GM21423 (cell line): ENCODE results near the gene SMYD1.
"Not testable (repeated sequence)": the region's sequence is repeated elsewhere in the genome, so short reads cannot be mapped to it uniquely, and the experiment has no call there.

ENCODE experiments used
- ATAC-seq: cut with Tn5 transposase; IDR thresholded peaks from one replicate; pipeline ENCODE4 v1.9.1; 2021; ENCODE audit warnings: mild to moderate bottlenecking, moderate library complexity; ENCODE audit not compliant: unreplicated experiment

SMYD1 gene

DNA sequence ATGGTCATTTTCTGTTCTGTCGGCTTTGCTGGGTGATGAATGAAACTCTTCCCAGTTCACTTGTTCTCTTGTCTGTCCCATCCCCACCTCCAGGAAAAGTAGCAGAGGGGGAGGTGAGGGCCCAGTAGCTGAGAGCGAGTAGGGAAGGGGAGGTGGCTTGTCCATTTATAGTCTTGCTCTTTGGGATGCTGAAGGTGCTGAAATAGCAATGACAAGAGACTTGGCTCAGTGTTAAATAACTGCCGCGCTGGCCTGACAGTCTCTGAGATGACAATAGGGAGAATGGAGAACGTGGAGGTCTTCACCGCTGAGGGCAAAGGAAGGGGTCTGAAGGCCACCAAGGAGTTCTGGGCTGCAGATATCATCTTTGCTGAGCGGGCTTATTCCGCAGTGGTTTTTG lies at the start of gene SMYD1:
SMYD1 (plus strand) TSS at position 228 of the 400 bp plus-strand sequence; CDS start at position 268, 40 bp downstream.
- no peak for ATAC-seq

DNA sequence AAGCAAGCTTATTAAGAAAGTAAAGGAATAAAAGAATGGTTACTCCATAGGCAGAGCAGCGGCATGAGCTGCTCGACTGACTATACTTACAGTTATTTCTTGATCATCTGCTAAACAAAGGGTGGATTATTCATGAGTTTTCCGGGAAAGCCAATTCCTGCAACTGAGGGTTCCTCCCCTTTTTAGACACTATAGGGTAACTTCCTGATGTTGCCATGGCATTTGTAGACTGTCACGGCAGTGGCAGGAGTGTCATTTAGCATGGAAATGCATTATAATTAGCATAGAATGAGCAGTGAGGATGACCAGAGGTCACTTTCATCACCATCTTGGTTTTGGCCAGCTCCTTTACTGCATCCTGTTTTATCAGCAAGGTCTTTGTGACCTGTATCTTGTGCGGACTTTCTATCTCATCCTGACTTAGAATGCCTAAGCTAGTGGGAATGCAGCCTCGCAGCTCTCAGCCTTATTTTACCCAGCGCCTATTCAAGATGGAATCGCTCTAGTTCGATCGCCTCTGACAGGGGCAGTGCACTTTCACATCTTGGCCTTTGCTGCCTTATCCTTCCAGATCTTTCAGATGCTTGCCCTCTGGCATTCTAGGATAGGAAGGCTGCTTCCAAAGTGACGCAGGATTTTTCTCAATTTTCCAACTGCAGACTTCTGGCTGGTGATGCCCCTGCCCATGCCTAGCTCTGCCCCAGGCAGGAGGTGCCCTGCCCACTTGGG lies 49.4 kb upstream of the SMYD1 start:
- ATAC-seq, result not testable (repeated sequence)

DNA sequence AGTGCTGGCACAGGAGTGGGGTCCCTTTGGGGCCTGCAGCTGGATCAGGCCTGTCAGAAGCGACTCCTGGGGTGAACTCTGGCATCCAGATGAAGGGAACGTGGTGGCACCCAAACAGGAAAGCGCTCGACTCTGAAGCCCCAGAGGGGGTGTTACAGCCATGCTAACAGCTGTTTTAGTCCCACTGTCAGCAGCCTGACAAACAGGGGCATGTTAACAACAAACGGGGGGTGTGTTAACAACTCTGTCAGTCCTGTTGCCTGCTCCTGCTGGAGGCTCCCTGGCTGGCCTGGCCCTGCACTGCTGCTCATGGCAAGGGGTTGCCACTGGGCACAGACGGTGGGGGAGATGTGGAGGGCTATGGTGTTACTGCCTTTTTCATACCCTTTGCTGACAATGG lies 48.7 kb upstream of the SMYD1 start:
- no peak for ATAC-seq

DNA sequence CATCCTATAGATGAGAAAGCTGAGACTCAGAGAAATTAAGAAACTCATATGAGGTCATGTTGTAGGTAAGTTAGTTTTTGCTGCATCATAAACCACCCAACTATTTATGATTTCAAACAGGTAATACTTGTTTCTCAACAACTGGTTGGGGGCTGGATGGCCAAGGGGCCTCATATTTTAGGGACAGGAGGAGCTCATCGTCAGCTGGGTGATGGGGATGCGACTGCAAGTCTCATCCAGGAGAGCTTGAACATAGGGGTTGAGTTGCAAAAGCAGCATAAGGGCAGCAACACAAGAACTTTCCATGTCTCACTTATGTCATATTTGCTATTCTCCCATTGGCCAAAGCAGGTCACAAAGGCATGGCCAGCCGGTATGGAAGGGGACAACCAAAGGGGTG lies 47.6 kb upstream of the SMYD1 start:
- no peak for ATAC-seq

DNA sequence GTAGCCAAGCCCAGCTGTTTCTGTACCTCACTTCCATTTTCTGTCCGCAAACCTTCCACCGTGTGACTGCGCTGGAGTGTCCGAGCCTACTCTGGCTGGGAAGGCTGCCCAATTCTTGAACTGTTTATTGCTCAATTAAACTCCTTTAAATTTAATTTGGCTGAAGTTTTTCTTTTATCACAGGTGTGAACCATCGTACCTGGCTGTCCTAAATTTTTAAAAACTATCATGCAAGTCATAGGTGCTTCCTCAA lies 45.0 kb upstream of the SMYD1 start:
- ATAC-seq, result no peak

DNA sequence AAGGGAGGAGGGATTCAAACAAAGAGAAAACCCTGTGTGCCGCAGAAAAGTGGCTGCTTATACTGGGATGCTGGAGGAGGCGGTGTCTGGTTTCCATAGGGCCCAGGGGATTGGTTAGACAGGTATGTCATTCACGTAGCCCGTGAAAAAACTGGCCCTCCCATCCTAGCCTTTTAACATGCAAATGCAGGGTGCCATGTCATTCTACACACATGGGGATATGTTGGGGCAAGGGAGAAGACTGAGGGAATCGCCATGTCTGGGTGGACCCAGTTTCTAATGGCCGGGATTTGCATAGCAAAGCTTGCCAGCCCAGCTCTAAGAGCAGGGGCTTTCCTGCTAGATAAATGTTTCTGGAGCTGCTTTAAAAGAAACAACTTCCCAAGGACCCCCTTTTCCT lies 43.1 kb upstream of the SMYD1 start:
- no peak for ATAC-seq

DNA sequence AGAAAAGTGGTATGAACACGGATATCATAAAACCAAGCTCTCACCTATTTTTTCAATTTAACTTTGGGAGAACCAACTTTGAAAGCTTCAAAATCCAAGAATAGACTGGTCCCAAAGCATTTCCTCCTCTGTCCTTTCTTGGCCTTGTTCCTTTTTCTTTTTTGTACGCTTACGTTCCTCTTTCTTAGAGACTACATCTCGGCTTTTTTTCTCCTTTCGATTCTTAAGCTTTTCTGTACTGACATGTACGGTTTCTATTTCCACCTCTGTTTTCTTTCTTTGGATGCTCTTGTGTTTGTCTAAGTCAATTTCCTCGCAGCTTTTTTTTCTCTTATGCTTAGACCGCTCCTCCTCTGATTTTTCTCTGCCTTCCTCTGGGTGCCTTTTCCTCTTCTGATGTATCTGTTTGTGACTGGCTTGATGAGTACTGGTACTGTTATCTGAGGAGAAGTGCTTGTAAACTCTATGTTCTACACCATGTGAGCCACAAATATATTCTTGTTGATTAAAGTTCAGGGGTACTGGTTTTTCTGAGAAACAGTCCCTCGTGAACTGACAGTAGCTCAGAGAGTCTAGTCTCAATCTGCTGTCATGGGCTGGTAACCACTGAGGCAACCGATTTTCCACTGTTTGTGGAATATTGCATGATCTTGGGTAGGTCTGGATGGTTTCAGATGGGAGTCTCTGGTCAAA lies 39.8 kb upstream of the SMYD1 start:
- ATAC-seq, result peak; percentile 49

DNA sequence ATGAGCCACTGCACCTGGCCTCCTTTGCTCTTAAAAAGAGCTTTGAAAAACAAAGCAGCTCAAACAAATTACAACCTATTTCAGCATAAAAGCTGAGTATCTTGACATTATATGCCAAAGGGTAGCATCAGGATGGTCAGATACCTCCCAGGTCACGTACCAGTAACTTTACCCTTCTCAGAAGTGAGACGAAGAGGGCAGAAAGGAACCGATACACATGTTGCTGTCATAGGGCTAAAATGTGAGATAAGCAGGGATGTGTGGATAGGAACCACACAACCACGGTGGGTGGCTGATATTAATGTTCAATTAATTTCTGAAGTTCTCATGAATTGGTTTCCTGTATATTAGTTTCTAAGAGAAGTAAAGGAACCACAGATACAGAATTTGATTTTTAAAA lies 38.7 kb upstream of the SMYD1 start:
- no peak for ATAC-seq

DNA sequence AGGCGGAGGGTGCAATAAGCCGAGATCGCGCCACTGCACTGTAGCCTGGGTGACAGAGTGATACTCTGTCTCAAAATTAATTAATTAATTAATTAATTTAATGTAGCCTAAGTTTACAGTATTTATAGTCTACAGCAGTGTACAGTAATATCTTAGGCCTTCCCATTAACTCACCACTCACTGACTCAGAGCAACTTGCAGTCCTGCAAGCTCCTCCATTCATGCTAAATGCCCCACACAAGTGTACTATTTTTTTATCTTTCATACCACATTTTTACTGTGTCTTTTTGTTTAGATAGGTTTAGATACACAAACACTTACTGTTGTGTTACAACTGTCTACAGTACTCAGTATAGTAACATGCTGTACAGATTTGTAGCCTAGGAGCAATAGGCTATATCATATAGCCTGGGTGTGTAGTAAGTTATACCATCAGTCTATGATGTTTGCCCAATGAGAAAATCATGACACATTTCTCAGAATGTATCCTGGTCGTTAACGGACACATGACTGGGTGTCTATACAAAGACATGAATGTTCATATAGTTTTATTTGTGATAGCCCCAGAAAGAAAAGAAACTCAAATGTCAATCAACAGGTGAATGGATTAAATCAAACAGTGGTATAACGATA lies 35.4 kb upstream of the SMYD1 start:
- ATAC-seq, result no peak

DNA sequence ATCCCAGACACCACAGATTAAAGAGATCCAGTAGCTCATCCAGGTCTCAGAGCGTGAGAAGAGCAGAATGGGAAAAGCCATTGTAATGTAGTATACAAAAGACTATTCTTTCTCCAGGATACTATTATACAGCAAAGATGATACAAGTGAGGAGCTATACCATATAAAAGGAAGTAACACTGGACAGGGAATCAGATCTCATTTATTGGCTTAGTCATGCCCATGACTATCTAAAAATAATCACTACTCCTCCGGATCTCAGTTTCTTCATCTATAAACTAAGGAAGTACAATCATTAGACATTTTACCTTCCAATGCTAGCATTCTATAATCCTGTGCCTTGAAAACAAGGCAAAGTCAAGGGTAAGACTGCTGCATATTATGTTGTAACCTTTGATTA lies 31.4 kb upstream of the SMYD1 start:
- ATAC-seq, result no peak

DNA sequence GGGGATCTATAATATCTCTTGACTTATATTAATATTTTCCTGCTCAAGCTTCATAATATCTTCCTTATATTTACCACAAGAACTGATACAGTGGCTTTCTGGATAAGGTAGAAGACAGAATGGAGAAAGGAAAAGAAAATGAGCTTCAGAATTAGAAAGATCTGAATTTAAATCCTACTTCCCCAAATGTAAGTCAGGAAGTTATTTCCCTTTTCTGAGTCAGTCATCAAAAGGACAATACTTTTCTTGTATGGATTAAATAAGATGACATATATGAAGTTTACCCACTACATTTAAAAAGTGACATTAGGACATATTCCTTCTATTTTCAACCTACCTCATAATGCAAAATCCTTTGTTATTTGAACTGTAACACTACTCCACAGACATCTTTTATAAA lies 31.0 kb upstream of the SMYD1 start:
- no peak for ATAC-seq

DNA sequence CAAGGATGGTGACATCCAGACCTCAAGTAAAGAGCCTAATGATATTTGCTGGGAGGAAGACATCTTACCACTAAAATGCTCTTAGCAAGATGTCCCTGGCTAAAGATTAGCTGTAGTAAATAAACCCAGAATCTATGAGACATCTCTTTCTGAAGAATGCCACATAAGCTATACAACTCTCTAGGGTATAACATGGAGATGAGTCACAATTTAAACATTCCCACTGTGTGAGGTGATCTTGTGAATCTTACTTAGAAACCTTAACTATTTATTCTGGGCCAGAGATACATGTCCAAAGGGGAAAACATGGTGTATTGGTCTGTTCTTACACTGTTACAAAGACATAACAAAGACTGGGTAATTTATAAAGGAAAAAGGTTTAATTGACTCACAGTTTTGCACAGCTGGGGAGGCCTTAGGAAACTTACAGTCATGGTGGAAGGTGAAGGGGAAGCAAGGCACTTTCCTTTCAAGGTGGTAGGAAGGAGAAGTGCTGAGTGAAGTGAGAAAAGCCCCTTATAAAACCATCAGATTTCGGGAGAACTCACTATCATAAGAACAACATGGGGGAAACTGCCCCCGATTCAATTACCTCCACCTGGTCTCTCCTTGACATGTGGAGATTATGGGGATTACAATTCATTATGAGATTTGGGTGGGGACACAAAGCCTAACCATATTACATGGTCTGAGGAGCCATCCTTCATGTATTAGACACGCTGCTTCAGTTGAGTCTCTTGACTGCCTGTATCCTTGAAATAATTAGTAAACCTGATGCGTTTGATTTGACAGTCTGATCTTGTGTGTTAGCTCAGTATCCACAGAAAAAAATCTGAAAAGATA lies 29.1 kb upstream of the SMYD1 start:
- no peak for ATAC-seq

DNA sequence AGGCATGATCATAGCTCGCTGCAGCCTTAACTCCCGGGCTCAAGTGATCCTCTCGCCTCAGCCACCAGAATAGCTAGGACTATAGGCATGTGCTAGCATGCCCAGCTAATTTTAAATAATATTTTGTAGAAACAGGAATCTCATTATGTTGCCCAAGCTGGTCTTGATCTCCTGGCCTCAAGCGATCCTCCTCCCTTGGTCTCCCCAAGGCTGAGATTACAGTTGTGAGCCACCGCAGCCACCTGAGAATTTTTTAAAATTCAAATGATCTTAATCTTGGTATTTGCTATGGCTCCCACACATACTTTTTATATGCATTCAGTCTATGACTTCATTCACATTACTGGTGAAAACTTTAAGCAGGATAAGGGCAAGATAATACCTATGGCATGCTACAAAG lies 25.1 kb upstream of the SMYD1 start:
- ATAC-seq, result no peak

DNA sequence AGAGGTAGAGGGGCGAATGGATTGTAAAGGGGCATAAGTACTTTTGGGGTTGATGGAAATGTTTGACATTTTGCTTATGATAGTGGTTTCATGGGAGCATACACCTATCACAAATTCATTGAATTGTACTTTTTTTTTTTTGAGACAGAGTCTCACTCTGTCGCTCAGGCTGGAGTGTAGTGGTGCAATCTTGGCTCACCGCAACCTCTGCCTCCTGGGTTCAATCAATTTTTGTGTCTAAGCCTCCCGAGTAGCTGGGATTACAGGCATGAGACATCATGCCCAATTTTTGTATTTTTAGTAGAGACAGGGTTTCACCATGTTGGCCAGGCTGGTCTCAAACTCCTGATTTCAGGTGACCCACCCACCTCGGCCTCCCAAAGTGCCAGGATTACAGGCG lies 22.1 kb upstream of the SMYD1 start:
- ATAC-seq, result not testable (repeated sequence)

DNA sequence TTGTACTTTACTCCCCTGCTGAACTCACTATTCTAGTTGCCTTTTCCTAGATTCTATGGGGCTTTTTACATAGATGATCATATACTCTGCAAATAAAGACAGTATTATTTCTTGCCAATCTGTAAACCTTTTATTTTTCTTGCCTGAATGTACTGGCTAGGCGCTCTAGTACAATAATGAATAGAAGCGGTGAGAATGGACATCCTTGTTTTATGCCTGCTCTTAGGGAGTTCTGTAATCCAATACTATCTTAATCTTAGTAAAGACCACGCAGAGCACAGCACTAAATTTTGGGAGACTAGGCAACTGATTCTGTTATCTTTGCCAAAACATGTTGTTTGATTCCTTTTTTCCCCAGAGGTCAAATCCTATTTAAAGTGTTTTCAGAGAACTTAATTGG lies 19.1 kb upstream of the SMYD1 start:
- ATAC-seq, result no peak

DNA sequence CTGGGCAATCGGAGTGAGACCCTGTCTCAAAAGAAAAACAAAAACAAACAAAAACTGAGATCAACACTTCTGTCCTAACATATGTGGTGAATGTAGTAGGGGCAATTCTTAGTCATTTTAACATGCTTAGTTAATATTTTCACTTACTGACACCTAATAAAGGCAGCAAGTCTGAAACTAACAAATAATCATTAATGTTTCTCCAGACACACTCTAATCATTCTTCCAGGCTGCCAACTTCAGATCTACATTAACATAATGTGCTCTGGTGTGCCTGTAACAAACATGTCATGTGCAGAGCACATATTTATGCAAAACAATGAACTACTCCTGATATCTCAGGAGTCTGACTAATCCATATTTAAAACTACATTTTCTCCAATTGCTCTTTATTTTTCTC lies 18.0 kb upstream of the SMYD1 start:
- ATAC-seq, result peak; percentile 63

DNA sequence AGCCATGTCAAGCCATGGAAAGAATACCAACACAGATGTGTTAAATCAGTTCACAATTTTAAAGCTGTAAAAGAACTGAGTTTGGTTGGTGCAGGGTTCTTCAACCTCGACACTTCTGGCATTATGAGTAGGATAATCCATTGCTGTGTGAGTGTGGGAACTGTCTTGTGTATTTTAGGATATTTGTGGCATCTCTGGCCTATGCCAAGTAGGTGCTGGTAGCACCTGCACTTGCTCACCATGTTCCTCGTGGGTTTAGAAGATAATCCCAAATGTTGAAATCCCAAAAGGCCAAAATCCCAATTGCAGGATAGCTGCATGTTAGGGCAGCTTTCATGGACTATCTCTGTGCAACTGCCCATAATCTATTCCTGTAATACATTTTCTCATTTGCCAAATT lies 15.8 kb upstream of the SMYD1 start:
- no peak for ATAC-seq

DNA sequence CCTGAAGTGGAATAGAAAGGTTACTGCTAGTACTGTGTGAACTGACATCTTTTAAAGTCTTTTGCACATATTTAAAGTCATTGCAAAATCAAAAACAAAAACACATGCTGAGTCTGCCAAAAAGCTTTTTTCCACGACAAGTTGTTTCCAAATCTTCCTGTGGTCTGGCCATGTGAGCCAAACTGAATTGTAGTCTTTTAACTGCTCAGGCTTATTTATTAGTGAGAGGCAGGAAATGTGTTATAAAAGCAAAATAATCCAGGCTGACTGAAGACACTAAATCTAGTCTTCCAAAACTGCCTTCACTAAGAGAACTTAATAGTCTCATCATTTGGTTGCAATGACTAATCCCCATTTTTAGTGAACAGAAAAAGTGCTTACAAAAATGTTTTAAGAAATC lies 14.3 kb upstream of the SMYD1 start:
- ATAC-seq, result no peak

DNA sequence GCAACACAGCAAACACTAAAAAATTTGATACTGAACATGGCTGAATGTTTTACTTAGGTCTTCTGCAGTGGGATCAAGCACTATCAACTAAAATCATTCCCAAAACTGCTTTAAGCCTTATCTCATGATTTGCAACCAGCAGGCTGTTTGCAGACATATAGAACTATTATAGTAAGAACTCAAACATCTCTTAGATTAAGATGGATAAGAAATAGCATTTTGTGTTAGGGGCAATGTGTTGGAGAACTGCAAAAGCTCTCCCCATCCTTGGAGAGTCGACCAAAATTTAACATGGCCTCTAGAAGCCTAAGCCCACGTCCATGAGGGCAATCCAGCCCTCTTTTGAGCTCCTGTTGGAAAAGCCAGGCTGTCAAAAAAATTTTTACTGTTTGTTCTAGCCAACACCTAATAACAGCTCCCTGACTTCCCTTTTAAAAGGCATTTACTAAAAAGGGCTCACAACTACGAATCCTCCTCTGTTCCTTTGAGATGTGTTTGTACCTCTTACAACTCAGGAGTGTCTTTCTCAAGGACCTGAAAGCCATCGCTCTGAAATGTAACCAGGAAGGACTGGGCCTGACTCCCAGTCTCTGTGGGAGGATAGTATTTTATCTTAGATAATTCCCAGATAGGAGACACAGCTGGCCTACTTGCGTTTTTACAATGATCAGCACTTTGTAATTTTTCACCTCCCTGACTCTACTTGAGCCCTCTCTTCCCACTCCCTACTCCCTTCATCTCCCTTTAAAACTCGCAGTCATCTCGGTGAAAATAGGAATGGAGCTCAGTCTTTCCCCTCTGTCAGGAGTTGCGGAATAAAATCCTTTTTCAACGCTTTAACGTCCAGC lies 13.5 kb upstream of the SMYD1 start:
- no peak for ATAC-seq

DNA sequence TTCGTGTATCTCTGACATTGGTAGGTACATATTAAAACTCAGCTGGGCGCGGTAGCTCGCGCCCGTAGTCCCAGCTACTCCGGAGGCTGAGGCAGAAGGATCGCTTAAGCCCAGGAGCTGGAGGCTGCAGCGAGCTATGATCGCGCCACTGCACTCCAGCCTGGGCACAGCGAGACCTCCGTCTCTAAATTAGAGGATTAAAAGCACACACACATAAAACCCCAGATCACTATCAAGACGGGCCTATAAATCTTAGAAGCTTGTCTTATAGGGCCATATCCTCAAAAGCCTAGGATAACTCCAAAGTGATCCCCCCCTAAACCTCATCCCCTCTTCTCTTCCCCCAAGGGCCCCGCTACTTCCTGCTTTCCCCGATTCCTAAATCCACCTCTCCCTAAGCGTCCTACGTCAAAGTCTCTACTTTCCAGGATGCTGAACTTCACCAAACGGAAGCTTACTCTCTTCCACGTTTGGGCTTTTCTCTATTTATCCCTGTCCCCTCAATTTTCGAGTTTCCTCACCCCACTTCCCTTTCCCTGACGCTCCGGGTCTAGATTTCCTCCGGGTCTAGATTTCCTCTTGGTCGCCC lies 12.7 kb upstream of the SMYD1 start:
- no peak for ATAC-seq
